ENCODE data around the gene CSNK1G1.
"Not testable (repeated sequence)": the region's sequence is repeated elsewhere in the genome, so short reads cannot be mapped to it uniquely, and the experiment has no call there.

CSNK1G1 gene

DNA sequence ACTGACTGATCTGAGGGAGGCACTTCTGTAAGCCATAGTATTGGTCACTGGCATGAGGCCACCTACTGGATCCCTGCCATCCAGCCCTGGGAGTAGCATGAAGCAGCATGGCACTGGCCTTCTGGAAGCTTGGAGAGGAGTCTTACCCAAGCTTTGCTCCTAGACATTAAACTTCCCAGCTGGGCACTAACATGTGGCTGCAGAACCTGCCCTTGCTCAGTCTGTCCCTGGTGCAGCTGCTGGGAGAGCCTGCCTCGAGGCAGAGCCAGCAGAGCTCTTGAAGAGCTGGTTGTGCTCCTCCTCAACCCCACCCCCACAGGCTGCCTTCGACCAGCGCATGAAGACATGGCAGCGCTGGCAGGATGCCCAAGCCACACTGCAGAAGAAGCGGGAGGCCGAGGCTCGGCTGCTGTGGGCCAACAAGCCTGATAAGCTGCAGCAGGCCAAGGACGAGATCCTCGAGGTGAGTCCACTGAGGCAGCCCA lies 221.6 kb downstream of the CSNK1G1 start:
- Histone ChIP-seq H3K36me3 (ENCODE audit: insufficient read depth, low read length) (peaks cover 74% of the 10 kb centered on the region), H3K4me1 (ENCODE audit: insufficient read depth, low read length) (peaks cover 11% of the 10 kb centered on the region), H3K9ac (ENCODE audit: low read length) (no peak overlapping the region), H3K4me3 (ENCODE audit: low read depth in 1 of 2, low read length in 2 of 2) (no peak overlapping the region), H3K9me3 (ENCODE audit: low read length) (no peaks in the 10 kb centered on the region), H3K27me3 (ENCODE audit: control insufficient read depth in 1 of 2, insufficient read depth in 2 of 2, low read length in 2 of 2) (no peaks in the 10 kb centered on the region), H3K27ac (ENCODE audit: low read depth, low read length) (no peak overlapping the region)

DNA sequence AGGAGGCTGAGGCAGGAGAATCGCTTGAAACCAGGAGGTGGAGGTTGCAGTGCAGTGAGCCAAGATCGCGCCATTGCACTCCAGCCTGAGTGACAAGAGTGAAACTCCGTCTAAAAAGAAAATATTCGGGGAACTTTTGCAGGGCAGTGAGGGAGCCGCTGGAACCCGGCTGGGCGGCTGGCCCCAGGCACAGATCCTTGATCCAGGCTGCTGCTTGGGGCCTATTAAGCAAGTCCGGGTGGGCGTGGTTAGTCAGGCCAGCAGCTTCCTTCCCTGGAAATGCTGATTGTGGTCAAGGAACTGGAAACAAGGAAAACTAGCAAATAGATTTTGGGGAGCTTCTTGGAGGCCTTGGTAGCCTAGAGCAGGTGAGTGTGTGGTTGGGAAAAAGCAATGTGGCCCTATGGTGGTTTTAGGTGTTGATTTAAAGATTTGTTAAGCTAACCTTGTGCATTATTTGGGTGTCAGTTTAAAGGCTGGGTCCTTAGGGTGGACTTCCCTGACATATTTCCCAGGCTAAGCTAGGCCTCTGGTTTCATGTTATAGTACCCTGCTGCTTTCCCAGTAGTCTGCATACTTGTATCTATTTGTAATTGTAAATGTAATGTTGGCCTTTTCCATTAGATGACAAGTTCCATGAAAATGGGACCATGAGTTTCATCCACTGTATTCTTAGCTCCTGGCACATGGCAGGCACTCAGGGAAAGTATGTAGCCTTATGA lies 222.2 kb downstream of the CSNK1G1 start:
- H3K9ac ChIP-seq (ENCODE audit: low read length) = no peak overlapping the region
- peaks cover 11% of the 10 kb centered on the region for H3K4me1 ChIP-seq (ENCODE audit: insufficient read depth, low read length)
- no peak overlapping the region for H3K27ac ChIP-seq (ENCODE audit: low read depth, low read length)

DNA sequence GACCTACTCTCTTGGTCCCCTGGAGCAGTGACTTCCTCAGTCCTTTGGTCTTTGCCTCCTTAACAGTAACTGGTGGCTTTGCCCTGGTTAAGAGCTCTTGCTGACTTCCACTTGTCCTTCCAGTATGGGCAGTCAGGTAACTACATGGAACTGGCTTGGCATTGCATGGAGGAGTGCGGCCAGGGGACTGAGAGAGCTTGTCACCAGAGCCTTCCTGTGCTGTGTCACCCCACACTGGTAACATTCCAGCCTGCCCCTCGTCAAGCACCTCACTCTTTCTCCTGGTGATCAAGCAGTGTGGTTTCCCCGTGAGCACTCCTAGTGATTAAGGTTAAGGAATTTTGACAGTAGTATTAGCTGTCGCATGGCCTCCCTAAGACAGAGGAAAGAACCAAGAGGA lies 223.8 kb downstream of the CSNK1G1 start:
- no peak overlapping the region for H3K9ac ChIP-seq (ENCODE audit: low read length)
- peaks cover 11% of the 10 kb centered on the region for H3K4me1 ChIP-seq (ENCODE audit: insufficient read depth, low read length)
- no peaks in the 10 kb centered on the region for H3K27me3 ChIP-seq (ENCODE audit: control insufficient read depth in 1 of 2, insufficient read depth in 2 of 2, low read length in 2 of 2)
- no peak overlapping the region for H3K4me3 ChIP-seq (ENCODE audit: low read depth in 1 of 2, low read length in 2 of 2)
- H3K9me3 ChIP-seq (ENCODE audit: low read length) = no peaks in the 10 kb centered on the region
- peaks cover 79% of the 10 kb centered on the region for H3K36me3 ChIP-seq (ENCODE audit: insufficient read depth, low read length)
- no peak overlapping the region for H3K27ac ChIP-seq (ENCODE audit: low read depth, low read length)

More for the DNA sequence above, 222.2 kb downstream of the CSNK1G1 start:
- Histone ChIP-seq H3K9me3 (ENCODE audit: low read length) (no peaks in the 10 kb centered on the region), H3K36me3 (ENCODE audit: insufficient read depth, low read length) (peaks cover 78% of the 10 kb centered on the region), H3K27me3 (ENCODE audit: control insufficient read depth in 1 of 2, insufficient read depth in 2 of 2, low read length in 2 of 2) (no peaks in the 10 kb centered on the region), H3K4me3 (ENCODE audit: low read depth in 1 of 2, low read length in 2 of 2) (no peak overlapping the region)

DNA sequence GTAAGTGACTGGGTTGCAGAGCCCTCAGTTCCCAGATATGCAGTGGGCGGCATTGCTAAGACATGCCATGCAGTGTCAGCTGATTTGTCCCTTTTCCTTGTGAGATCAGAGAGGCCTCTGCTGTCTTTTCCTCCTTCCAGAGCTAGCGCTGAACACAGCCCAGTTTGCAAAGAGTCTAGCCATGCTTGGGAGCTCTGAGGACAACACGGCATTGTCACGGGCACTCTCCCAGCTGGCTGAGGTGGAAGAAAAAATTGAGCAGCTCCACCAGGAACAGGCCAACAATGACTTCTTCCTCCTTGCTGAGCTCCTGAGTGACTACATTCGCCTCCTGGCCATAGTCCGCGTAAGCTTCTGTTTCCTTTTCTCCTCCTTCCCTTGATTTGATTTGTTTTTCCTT lies 224.4 kb downstream of the CSNK1G1 start:
- Histone ChIP-seq H3K36me3 (ENCODE audit: insufficient read depth, low read length) (peaks cover 79% of the 10 kb centered on the region), H3K27me3 (ENCODE audit: control insufficient read depth in 1 of 2, insufficient read depth in 2 of 2, low read length in 2 of 2) (no peaks in the 10 kb centered on the region), H3K9ac (ENCODE audit: low read length) (no peak overlapping the region), H3K27ac (ENCODE audit: low read depth, low read length) (no peak overlapping the region), H3K4me1 (ENCODE audit: insufficient read depth, low read length) (peaks cover 11% of the 10 kb centered on the region), H3K4me3 (ENCODE audit: low read depth in 1 of 2, low read length in 2 of 2) (no peak overlapping the region), H3K9me3 (ENCODE audit: low read length) (no peaks in the 10 kb centered on the region)

DNA sequence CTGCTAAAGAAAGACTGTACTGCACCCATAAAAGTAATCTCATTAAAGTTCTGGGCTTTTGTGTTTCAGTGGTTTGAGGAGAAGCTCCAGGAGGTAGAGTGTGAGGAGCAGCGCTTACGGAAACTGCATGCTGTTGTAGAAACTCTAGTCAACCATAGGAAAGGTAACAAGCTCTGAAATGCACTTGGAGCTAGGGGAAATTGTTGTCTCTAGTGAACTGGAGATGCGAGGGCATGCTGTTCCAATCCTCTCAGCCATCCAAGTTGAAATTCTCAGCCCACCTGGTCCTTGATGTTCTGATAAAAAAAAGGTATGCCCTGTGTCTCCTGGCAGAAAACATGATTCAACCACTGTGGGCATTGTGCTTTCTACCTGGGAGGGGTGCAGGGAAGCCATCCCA lies 225.8 kb downstream of the CSNK1G1 start:
- H3K9ac ChIP-seq (ENCODE audit: low read length) = no peak overlapping the region
- H3K27ac ChIP-seq (ENCODE audit: low read depth, low read length) = no peak overlapping the region
- H3K4me1 ChIP-seq (ENCODE audit: insufficient read depth, low read length) = peaks cover 11% of the 10 kb centered on the region
- H3K27me3 ChIP-seq (ENCODE audit: control insufficient read depth in 1 of 2, insufficient read depth in 2 of 2, low read length in 2 of 2) = no peaks in the 10 kb centered on the region
- no peaks in the 10 kb centered on the region for H3K9me3 ChIP-seq (ENCODE audit: low read length)
- H3K4me3 ChIP-seq (ENCODE audit: low read depth in 1 of 2, low read length in 2 of 2) = no peak overlapping the region
- peaks cover 78% of the 10 kb centered on the region for H3K36me3 ChIP-seq (ENCODE audit: insufficient read depth, low read length)

DNA sequence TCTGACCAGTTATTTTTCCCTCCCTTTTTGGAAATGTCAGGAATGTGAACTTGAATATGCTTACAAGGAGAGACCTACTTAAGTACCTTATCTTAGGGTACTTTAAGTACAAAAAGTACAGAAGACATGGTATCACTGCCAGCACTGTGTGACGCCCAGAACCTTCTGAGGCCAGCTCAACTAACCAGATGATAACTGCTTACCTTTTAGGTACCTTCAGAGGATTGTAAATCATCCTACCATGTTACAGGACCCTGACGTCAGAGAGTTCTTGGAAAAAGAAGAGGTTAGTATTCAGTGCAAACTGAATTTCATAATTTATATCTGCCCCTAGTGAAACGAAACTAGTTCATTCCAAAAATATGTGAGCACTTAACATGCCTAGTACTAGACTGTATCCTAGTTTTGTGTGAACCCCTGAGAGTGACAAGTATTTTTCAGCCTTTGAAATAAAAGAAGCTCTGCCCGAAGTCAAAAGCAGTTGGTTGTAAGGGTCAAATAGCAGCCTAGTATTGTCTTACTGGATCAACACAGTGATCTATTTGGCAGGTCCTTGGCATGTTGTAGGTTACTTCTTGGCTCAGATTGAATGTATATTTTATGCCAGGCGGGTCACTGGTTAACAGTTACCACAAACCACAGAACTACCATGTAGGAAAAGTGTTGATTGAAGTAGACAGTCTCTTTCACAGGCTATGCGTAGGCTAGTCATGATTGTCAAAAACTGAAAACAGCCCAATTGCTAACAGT lies 228.3 kb downstream of the CSNK1G1 start:
- Histone ChIP-seq H3K4me3 (ENCODE audit: low read depth in 1 of 2, low read length in 2 of 2) (no peak overlapping the region), H3K27ac (ENCODE audit: low read depth, low read length) (no peak overlapping the region), H3K27me3 (ENCODE audit: control insufficient read depth in 1 of 2, insufficient read depth in 2 of 2, low read length in 2 of 2) (no peaks in the 10 kb centered on the region), H3K36me3 (ENCODE audit: insufficient read depth, low read length) (peaks cover 75% of the 10 kb centered on the region), H3K9ac (ENCODE audit: low read length) (no peak overlapping the region), H3K9me3 (ENCODE audit: low read length) (no peaks in the 10 kb centered on the region), H3K4me1 (ENCODE audit: insufficient read depth, low read length) (no peaks in the 10 kb centered on the region)

DNA sequence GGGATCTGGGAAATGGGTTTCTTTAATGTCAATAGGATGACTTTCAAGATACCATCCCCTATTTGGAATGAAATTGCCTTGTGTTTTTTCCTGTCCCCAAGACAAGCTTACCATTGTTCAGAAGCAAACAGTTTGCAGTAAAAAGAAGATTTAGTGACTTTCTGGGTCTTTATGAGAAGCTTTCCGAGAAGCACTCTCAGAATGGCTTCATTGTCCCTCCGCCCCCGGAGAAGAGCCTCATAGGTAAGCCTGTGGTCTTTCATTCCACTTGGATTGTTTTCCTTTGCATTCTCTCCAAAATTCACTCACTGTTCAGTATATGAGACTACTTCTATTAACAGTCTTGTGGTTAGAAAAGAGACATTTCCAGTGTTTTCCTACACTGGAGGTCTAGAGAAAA lies 230.0 kb downstream of the CSNK1G1 start:
- no peak overlapping the region for H3K9ac ChIP-seq (ENCODE audit: low read length)
- H3K4me3 ChIP-seq (ENCODE audit: low read depth in 1 of 2, low read length in 2 of 2) = no peak overlapping the region
- peaks cover 72% of the 10 kb centered on the region for H3K36me3 ChIP-seq (ENCODE audit: insufficient read depth, low read length)
- no peaks in the 10 kb centered on the region for H3K27me3 ChIP-seq (ENCODE audit: control insufficient read depth in 1 of 2, insufficient read depth in 2 of 2, low read length in 2 of 2)
- H3K27ac ChIP-seq (ENCODE audit: low read depth, low read length) = no peak overlapping the region
- H3K4me1 ChIP-seq (ENCODE audit: insufficient read depth, low read length) = no peaks in the 10 kb centered on the region
- H3K9me3 ChIP-seq (ENCODE audit: low read length) = no peaks in the 10 kb centered on the region

DNA sequence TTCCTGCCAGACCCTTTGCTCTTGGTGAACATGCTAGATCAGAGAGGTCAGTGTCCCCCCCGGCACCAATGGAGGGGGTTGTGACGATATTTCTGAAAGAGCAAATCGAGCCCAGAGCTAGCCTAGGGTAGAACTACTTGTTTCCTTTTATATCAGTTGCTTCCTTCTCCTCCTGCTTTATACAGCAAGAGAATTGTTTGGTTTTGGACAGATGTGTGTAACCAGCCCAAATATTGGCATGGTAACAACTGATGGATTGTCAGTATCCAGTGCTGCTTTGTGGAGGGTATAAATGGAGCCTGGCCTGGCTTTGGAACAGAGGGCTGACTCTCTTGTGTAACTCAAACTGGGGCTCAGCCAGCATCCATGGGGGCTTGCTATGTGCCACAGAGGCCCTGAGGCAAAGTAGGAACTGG lies 233.0 kb downstream of the CSNK1G1 start:
- Histone ChIP-seq H3K27ac (ENCODE audit: low read depth, low read length) (no peak overlapping the region), H3K9me3 (ENCODE audit: low read length) (no peaks in the 10 kb centered on the region), H3K36me3 (ENCODE audit: insufficient read depth, low read length) (peaks cover 77% of the 10 kb centered on the region), H3K9ac (ENCODE audit: low read length) (no peak overlapping the region), H3K27me3 (ENCODE audit: control insufficient read depth in 1 of 2, insufficient read depth in 2 of 2, low read length in 2 of 2) (no peaks in the 10 kb centered on the region), H3K4me3 (ENCODE audit: low read depth in 1 of 2, low read length in 2 of 2) (no peak overlapping the region), H3K4me1 (ENCODE audit: insufficient read depth, low read length) (no peaks in the 10 kb centered on the region)

DNA sequence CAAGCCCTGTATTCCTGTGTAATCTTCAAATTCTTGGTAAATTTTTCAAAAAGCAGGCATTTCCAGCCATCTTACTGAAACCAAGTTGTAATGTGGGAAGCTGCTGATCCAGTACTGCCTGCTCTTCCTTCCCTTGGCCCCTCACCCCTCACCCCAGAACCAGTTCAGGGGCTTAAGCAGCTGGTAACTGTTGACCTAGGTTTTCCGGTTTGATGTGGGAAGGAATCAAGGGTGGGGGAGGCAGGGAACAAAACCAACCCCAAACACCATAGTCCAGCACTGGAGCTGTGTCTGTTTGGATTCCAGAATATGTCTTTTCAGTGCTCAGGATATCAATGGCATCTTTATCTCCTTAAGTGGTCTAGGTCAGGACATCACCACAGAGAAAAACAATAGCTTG lies 233.5 kb downstream of the CSNK1G1 start:
- Histone ChIP-seq H3K27me3 (ENCODE audit: control insufficient read depth in 1 of 2, insufficient read depth in 2 of 2, low read length in 2 of 2) (no peaks in the 10 kb centered on the region), H3K4me1 (ENCODE audit: insufficient read depth, low read length) (no peaks in the 10 kb centered on the region), H3K36me3 (ENCODE audit: insufficient read depth, low read length) (peaks cover 77% of the 10 kb centered on the region), H3K9ac (ENCODE audit: low read length) (no peak overlapping the region), H3K27ac (ENCODE audit: low read depth, low read length) (no peak overlapping the region), H3K9me3 (ENCODE audit: low read length) (no peaks in the 10 kb centered on the region), H3K4me3 (ENCODE audit: low read depth in 1 of 2, low read length in 2 of 2) (no peak overlapping the region)

DNA sequence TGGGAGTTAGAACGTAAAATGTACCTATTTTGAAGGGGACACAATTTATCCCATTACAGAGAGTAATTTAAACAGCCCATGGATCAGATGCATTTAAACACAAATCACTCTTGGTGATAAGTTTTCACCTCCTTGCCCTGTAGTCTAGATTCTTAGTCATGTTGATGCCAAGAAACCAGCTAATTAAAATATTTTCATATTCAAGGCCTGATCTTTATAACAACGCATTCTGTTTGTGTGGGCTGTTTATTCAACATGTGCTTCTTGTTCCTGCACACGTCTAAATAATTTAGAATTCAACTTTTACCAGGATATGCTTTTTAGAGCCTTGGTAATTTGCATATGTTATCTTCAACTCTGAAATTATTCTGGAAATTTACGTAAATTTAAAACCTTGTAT lies 234.4 kb downstream of the CSNK1G1 start:
- no peaks in the 10 kb centered on the region for H3K27me3 ChIP-seq (ENCODE audit: control insufficient read depth in 1 of 2, insufficient read depth in 2 of 2, low read length in 2 of 2)
- H3K36me3 ChIP-seq (ENCODE audit: insufficient read depth, low read length) = peaks cover 69% of the 10 kb centered on the region
- no peak overlapping the region for H3K27ac ChIP-seq (ENCODE audit: low read depth, low read length)
- H3K9me3 ChIP-seq (ENCODE audit: low read length) = no peaks in the 10 kb centered on the region
- H3K4me1 ChIP-seq (ENCODE audit: insufficient read depth, low read length) = no peaks in the 10 kb centered on the region
- no peak overlapping the region for H3K4me3 ChIP-seq (ENCODE audit: low read depth in 1 of 2, low read length in 2 of 2)
- no peak overlapping the region for H3K9ac ChIP-seq (ENCODE audit: low read length)

DNA sequence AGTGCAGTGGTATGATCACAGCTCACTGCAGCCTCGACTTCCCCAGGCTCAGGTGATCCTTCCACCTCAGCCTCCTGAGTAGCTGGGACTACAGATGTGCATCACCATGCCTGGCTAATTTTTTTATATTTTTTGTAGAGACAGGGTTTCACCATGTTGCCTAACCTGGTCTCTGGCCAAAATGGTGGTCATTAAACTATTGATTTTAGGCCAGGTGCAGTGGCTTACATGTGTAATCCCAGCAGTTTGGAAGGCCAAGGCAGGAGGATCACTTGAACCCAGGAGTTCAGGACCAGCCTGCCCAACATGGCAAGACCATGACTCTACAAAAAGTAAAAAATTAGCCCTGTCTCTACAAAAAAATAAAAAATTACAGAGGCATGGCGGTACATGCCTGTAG lies 235.7 kb downstream of the CSNK1G1 start:
- H3K9me3 ChIP-seq (ENCODE audit: low read length); H3K4me1 ChIP-seq (ENCODE audit: insufficient read depth, low read length); H3K27me3 ChIP-seq (ENCODE audit: control insufficient read depth in 1 of 2, insufficient read depth in 2 of 2, low read length in 2 of 2); H3K27ac ChIP-seq (ENCODE audit: low read depth, low read length); H3K4me3 ChIP-seq (ENCODE audit: low read depth in 1 of 2, low read length in 2 of 2); H3K9ac ChIP-seq (ENCODE audit: low read length): not testable (repeated sequence)
- H3K36me3 ChIP-seq (ENCODE audit: insufficient read depth, low read length) = peaks cover 74% of the 10 kb centered on the region
